Measurements from ENCODE around the gene PUS7. TPM values are rescaled to one million over a fixed set of nuclear protein-coding genes. Genes with fewer than 3 reads are reported as not detected.

Gene PUS7, protein sequence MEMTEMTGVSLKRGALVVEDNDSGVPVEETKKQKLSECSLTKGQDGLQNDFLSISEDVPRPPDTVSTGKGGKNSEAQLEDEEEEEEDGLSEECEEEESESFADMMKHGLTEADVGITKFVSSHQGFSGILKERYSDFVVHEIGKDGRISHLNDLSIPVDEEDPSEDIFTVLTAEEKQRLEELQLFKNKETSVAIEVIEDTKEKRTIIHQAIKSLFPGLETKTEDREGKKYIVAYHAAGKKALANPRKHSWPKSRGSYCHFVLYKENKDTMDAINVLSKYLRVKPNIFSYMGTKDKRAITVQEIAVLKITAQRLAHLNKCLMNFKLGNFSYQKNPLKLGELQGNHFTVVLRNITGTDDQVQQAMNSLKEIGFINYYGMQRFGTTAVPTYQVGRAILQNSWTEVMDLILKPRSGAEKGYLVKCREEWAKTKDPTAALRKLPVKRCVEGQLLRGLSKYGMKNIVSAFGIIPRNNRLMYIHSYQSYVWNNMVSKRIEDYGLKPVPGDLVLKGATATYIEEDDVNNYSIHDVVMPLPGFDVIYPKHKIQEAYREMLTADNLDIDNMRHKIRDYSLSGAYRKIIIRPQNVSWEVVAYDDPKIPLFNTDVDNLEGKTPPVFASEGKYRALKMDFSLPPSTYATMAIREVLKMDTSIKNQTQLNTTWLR
- total RNA-seq (10 to 100 TPM; 10.3 to 16.6 TPM), polyA plus RNA-seq (ENCODE audit: insufficient read length in 6 of 6) (10 to 100 TPM; 27.6 to 34.1 (median 29.5) TPM)
- long read RNA-seq, donor 1 = 0 reads
- long read RNA-seq, donor 2, partial matches to known transcripts = 6 of 9 reads
- long read RNA-seq, donor 2, other reads (novel, unspliced or antisense) = 0 of 9 reads
- long read RNA-seq, donor 3, partial matches to known transcripts = 0 of 2 reads
- long read RNA-seq, donor 3, other reads (novel, unspliced or antisense) = 0 of 2 reads
- long read RNA-seq, donor 4, partial matches to known transcripts = 2 of 3 reads
- long read RNA-seq, donor 4, other reads (novel, unspliced or antisense) = 1 of 3 reads
- long read RNA-seq, donor 5, partial matches to known transcripts = 0 of 1 reads
- long read RNA-seq, donor 5, other reads (novel, unspliced or antisense) = 0 of 1 reads
- long read RNA-seq, donor 6, partial matches to known transcripts = 0 of 3 reads
- long read RNA-seq, donor 6, other reads (novel, unspliced or antisense) = 0 of 3 reads
- long read RNA-seq, donor 7 = 0 reads
- long read RNA-seq, donor 8, partial matches to known transcripts = 0 of 1 reads
- long read RNA-seq, donor 8, other reads (novel, unspliced or antisense) = 0 of 1 reads
- long read RNA-seq, donor 9 = 0 reads
- long read RNA-seq, donor 10, partial matches to known transcripts = 3 of 5 reads
- long read RNA-seq, donor 10, other reads (novel, unspliced or antisense) = 2 of 5 reads
- long read RNA-seq, donor 11 = 0 reads
- long read RNA-seq, donor 12, partial matches to known transcripts = 0 of 4 reads
- long read RNA-seq, donor 12, other reads (novel, unspliced or antisense) = 0 of 4 reads

DNA sequence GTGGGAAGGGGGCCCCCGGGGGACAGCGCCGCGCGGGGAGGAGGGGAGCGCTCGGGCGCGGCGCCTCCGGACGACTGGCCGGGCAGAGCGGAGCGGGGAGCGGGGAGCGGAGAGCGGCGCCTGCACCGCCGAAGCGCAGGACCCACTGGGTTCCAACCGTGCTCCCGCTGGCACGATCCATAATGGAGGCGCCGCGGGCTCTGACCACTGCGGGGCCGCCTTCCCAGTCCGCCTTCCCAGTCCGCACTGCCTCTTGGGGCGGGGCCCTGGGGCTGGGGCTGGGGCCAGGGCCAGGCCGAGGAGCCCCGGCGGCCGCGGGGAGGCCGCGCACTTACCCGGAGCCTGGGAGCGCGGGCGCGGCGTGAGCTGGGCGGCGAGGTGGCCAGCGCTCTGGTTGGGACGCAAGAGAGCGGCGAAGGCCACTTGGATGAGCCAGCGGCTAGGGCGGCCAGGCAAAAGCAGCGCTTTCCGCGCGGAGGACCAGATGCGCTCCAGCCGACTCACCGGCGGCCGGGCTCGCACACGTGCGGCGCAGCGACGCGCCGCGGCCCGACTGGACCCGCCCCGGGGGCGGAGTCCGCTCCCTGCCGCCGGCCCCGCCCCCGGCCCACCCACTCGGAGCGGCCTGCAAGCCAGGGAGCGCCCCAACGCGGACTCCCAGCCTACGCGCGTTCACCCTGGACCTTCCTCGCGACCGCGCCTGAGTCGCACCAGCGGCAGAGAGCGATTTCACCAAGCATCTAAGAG lies at the start of gene PUS7:
PUS7 (minus strand) TSS at position 555 of the 747 bp plus-strand sequence. CDS start 13,759 bp downstream, outside the sequence.
- H3K27me3 ChIP-seq = no peaks in the 10 kb centered on the region
- peak within 1 kb of the TSS; percentile 68 to 73 for H3K4me3 ChIP-seq
- H3K27ac ChIP-seq = peak within 1 kb of the TSS; percentile 88
- no peaks in the 10 kb centered on the region for H3K36me3 ChIP-seq
- intact Hi-C loops (cut with DNase I) = no loop called here
- TF ChIP-seq CTCF (IDR thresholded peaks at IDR 0.05) = no peak
- no peaks in the 10 kb centered on the region for H3K9me3 ChIP-seq
- peaks cover 9 to 17% of the 10 kb centered on the region in 2 donors for H3K4me1 ChIP-seq
- peak; percentile 89 to 97 (median 92) for DNase-seq
- peak; percentile 96 for ATAC-seq

DNA sequence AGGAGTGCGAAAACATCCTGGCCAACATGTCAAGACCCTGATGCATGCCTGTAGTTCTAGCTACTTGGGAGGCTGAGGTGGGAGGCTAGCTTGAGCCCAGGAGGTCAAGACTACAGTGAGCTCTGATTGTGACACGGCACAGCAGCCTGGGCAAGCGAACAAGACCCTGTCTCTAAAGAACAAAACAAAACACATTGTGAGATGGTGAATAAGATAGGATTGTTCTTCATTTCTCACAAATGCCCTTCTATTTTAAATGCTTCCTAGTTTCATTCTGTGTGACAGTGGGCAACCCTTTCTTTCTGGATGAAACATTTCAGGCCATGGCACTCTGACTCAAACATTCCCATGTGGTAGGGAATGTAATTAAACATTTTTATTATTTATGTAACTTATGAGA lies 45.8 kb upstream of the PUS7 start:
- intact Hi-C loops (cut with DNase I) = no loop called here
- Histone ChIP-seq H3K36me3 (peaks cover 5 to 70% of the 10 kb centered on the region in 2 donors), H3K9me3 (no peaks in the 10 kb centered on the region), H3K27ac (no peak overlapping the region), H3K27me3 (no peaks in the 10 kb centered on the region), H3K4me3 (no peak overlapping the region), H3K4me1 (no peaks in the 10 kb centered on the region)
- no peak for TF ChIP-seq CTCF (IDR thresholded peaks at IDR 0.05)
- DNase-seq = no peak
- ATAC-seq = no peak

DNA sequence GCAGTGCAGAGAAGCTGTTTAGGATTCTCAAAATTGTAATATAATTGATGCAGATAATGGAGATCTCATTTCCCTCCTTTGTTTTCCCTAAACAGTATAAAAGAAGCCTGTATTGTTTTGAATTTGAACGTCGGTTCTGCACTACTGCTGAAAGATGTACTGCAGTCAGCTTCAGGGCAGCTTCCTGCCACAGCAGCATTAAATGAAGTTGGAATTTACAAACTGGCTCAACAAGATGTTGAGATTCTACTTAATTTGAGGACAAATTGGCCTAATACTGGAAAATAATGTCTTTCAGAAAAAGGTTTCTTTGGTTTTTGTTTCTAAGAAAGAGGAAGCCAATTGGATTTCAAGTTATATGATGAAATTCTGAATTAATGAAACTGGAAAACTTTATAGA lies 45.0 kb upstream of the PUS7 start:
- H3K27ac ChIP-seq = no peak overlapping the region
- ATAC-seq (no peak), DNase-seq (no peak)
- no peaks in the 10 kb centered on the region for H3K4me1 ChIP-seq
- TF ChIP-seq CTCF (IDR thresholded peaks at IDR 0.05) = no peak
- no peak overlapping the region for H3K4me3 ChIP-seq
- peaks cover 5 to 78% of the 10 kb centered on the region in 2 donors for H3K36me3 ChIP-seq
- intact Hi-C loops (cut with DNase I) = no loop called here
- no peaks in the 10 kb centered on the region for H3K27me3 ChIP-seq
- H3K9me3 ChIP-seq = no peaks in the 10 kb centered on the region

DNA sequence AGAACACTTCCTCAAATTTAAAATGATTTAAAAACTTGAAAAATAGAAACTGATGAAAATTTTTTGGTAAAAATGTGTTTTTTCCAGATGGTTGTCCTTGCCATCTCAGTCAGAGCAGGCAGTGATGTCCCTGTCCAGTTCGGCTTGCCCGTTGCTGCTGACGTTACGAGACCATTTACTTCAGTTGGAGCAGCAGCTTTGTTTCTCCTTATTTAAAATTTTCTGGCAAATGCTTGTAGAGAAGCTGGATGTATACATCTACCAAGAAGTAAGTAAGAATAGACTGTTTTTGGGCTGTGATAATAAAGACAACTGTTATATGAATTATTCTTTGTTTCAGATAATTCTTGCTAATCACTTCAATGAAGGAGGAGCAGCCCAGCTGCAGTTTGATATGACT lies 43.1 kb upstream of the PUS7 start:
- H3K27ac ChIP-seq = no peak overlapping the region
- intact Hi-C loops (cut with DNase I) = no loop called here
- no peaks in the 10 kb centered on the region for H3K4me1 ChIP-seq
- no peak for TF ChIP-seq CTCF (IDR thresholded peaks at IDR 0.05)
- no peak overlapping the region for H3K4me3 ChIP-seq
- DNase-seq = no peak
- H3K27me3 ChIP-seq = no peaks in the 10 kb centered on the region
- no peaks in the 10 kb centered on the region for H3K9me3 ChIP-seq
- H3K36me3 ChIP-seq = peaks cover 5 to 97% of the 10 kb centered on the region in 2 donors
- no peak for ATAC-seq

All from left lung (tissue), 14 donors.